Choroid plexus epithelial cell (primary cell): Measurements from ENCODE around the gene TDRD5.

Source experiments
- DNase-seq: peaks from one replicate; pipeline ENCODE4 v3.0.0-alpha.2; 2010; ENCODE audit warnings: low read depth
- H3K4me3 ChIP-seq: 2 replicates; pipeline ENCODE4 v1.5.1; 2011; ENCODE audit warnings: low read depth, mild to moderate bottlenecking, control low read depth, low read length, moderate library complexity
- CTCF ChIP-seq: conservative IDR thresholded peaks from 2 replicates; pipeline ENCODE4 v1.5.1; 2011; ENCODE audit warnings: low read depth, mild to moderate bottlenecking, control low read depth, inconsistent platforms, low read length, moderate library complexity

TDRD5 gene

GRCh38 chr1:179601093-179601492, 9.5 kb downstream of the TDRD5 start:
- DNase-seq = no peak
- no peak for TF ChIP-seq CTCF
- H3K4me3 ChIP-seq = no peak overlapping the region

GRCh38 chr1:179612361-179612760, 20.7 kb downstream of the TDRD5 start:
- no peak for TF ChIP-seq CTCF
- no peak overlapping the region for H3K4me3 ChIP-seq
- DNase-seq = no peak

GRCh38 chr1:179630719-179631118, 39.1 kb downstream of the TDRD5 start:
- H3K4me3 ChIP-seq = no peak overlapping the region
- TF ChIP-seq CTCF = no peak
- no peak for DNase-seq

GRCh38 chr1:179632868-179633267, 41.2 kb downstream of the TDRD5 start:
- no peak overlapping the region for H3K4me3 ChIP-seq
- DNase-seq = no peak
- TF ChIP-seq CTCF = no peak

GRCh38 chr1:179637211-179637860, 45.7 kb downstream of the TDRD5 start:
- no peak overlapping the region for H3K4me3 ChIP-seq
- no peak for TF ChIP-seq CTCF
- no peak for DNase-seq

GRCh38 chr1:179661018-179661417, 69.4 kb downstream of the TDRD5 start:
- no peak for DNase-seq
- TF ChIP-seq CTCF = no peak
- H3K4me3 ChIP-seq = no peak overlapping the region

- DNase-seq = no peak
- no peak for TF ChIP-seq CTCF
- H3K4me3 ChIP-seq = no peak overlapping the region
Measured at GRCh38 chr1:179663810-179664209, 72.2 kb downstream of the TDRD5 start.
